Activated CD4-positive, alpha-beta T cell treated with anti-CD3 and anti-CD28 coated beads for 1 hour (primary cell): ENCODE data around the gene FBXO27.
"Not testable (repeated sequence)": the region's sequence is repeated elsewhere in the genome, so short reads cannot be mapped to it uniquely, and the experiment has no call there.

Experiments
- DNase-seq: peaks from one replicate; pipeline ENCODE4 v3.0.0-alpha.2; 2020

Gene FBXO27

GRCh38 chr19:39037194-39037593 is 4.8 kb upstream of the FBXO27 start:
- no peak for DNase-seq

DNA sequence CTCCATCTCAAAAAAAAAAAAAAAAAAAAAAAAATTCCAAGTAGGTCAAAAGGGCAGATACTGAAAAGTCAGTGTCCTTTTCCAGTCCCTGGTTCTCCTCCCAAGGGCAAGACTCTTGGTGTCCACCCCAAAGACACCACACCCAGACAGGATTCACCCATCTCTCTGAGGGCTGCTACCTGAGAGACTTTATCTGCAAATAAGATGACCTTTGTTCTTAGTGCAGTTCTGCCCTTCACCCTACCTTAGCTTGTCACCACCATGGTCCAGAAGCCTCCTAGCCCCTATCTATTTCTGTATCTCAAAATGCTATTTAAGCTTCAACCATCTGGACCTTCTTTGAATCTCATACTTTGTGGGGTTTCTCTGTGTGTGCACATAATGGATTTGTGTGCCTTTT is 4.2 kb upstream of the FBXO27 start:
- no peak for DNase-seq

DNA sequence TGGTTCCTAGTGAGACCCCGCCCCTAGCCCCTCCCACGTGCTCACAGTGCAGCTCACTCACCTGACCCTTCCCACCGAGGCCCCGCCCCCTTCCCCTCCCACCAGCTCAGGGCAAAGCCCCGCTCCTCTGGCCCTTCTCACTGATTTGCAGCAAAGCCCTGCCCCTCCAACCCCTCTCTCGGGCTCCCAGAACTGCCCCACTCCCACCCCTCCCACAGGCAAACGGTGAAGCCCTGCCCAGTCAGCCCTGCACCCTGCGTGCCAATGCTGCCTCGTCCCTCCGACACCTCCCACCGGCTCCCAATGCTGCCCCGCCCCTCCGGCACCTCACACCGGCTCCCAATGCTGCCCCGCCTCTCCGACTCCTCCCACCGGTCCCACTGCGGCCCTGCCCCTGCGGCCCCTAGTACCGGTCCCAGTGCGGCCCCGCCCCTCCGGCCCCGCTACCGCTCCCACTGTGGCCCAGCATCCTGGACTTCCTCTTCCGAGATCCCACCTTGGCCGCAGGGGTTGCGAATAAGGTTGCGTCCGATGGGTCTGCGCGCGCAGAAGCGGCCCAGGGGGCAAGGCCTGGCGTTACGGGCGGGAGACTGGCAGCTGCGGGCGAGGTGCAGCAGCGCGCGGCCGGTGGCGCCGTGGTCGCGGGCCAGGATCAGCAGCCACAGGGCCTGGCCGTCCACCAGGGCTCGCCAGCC is 834 bp downstream of the FBXO27 start:
- DNase-seq: peak; percentile 54

DNA sequence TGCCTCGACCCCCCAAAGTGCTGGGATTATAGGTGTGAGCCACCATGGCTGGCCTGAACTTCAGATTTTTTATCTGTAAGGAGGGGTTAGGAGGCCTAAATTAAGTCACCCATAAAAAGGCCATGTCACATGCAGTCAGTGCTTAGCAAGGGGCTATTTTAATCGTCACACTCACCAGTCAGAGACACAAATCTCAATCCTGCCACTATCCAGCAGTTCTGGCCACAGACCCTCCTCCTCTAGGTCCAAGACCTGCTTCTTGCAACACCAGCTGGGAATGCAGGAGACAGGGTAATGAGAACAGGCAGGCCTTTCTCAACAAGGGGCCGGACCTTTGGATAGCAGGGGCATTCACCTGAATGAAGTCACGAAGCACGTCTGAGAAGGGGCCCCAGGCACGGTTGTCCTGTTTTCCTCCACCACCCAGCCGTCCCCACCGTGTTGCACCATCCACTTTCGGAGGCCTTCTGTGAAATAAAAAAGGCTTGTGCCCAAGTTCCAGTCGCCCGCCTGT is 1.4 kb downstream of the FBXO27 start:
- DNase-seq: no peak

- DNase-seq: no peak
These were observed 7.3 kb downstream of the FBXO27 start for GRCh38 chr19:39024875-39025641.

DNA sequence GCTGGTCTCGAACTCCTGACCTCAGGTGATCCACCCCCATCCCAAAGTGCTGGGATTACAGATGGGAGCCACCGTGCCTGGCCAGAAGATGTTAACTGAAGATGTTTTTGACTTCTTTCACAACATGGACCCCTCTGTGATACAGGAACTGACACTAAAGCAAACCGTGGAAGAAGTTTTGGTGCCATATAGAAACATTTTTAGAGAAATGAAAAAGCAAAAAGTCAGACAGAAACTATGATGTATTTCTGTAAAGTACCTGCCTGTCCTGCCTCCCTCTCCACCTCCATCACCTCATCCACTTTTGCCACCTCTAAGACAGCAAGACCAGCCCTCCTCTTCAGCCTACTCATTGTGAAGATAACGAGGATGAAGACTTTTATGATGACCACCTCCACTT is 11.3 kb downstream of the FBXO27 start:
- DNase-seq: no peak

DNA sequence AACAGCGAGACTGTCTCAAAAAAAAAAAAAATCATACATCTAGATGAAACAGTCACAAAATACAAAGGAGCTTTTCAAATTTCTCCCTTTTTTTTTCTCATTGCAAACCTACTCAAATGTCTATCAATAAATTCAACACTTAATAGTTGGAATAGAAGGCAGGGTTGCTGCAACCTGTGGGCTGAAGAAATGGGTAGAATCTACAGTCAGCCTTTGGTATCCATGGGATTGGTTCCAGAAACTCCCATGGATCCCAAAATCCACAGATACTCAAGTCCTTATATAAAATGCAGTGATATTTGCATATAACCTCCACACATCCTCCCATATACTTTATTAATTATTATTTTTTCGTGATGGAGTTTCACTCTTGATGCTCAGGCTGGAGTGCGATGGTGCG is 14.7 kb downstream of the FBXO27 start:
- DNase-seq: no peak

GRCh38 chr19:39017026-39017425 is 15.3 kb downstream of the FBXO27 start:
- no peak for DNase-seq

GRCh38 chr19:39014037-39014436 is 18.3 kb downstream of the FBXO27 start:
- no peak for DNase-seq

GRCh38 chr19:39009001-39009400 is 23.3 kb downstream of the FBXO27 start:
- DNase-seq: no peak

- DNase-seq: no peak
These were observed 24.2 kb downstream of the FBXO27 start for GRCh38 chr19:39008137-39008536.

DNA sequence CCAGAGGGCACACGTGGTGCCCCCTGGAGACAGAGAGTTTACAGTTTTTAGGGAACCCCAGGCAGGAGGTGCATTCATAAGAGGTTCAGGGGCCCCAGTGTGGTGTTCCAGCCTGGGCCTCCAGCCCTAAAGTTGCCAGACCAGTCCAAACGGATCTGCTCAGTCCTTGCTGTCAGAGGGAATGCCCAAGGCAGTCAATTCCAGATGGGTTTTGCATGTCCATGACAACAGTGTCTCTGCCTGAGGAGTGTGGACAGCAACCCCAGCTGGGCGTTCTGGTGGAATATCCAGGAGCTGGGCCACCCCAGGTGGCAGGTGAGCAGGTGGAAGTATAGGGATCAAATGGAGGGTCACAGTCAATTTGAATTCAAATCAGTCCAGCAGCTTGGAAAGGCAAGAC is 25.3 kb downstream of the FBXO27 start:
- no peak for DNase-seq

GRCh38 chr19:39004403-39004802 is 27.9 kb downstream of the FBXO27 start:
- no peak for DNase-seq

DNA sequence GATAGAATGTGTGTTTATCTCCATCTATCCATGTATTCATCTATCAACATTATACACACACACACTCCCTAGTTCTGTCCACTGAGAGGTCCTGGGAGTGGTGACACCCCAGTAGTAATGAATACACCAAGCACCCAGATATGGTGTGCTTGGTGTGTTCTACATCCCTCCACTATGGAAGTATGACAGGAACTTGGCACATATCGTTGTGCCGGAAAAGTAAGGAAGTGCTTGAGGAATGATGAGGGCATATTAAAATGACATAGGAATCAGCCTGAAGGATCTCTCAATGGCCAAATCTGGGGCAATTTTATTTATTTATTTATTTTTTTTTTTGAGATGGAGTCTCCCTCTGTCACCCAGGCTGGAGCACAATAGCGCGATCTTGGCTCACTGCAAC is 28.6 kb downstream of the FBXO27 start:
- no peak for DNase-seq

DNA sequence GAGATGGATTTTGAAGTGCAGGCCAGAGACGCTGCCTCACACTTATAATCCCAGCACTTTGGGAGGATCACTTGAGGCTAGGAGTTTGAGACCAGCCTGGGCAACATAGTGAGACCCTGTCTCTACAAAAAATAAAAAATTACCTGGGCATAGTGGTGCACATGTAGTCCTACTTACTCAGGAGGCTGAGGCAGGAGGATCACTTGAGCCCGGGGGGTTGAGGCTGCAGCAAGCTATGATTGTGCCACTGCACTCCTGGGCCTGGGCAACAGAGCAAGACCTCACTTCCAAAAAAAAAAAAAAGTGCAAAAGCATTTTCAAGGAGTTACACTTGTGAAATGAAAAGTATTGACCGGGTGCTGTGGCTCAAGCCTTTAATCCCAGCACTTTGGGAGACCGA is 29.2 kb downstream of the FBXO27 start:
- DNase-seq: no peak

GRCh38 chr19:39001041-39001440 is 31.3 kb downstream of the FBXO27 start:
- no peak for DNase-seq

DNA sequence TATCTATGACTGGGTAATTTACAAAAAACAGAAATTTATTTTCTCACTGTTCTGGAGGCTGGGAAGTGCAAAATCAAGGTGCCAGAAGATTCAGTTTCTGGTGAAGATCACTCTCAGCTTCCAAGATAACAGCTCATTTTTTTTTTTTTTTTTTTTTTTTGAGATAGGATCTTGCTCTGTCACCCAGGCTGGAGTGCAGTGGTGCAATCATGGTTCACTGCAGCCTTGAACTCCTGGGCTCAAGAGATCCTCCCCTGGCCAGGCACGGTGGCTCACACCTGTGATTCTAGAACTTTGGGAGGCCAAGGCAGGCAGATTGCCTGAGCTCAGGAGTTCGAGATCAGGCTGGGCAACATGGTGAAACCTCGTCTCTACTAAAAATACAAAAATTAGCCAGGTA is 34.8 kb downstream of the FBXO27 start:
- not testable (repeated sequence) for DNase-seq

DNA sequence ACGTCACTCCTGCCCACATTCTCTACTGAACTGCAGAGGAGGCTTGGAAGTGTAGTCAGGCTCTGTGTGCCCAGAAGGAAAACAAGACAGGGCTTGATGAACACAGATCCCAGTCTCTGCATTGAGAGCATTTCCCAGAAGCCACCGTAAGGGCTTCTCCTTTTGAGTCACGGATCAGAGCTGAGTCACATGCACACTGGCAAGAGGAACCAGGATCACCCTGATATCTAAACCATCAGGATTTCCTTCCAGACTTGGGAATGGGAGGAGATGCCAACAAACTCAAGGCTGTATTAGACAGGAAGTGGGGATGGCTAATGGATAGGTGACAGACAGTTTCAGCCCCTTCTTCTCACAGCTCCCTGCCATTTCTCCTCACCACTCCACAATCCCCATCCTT is 39.1 kb downstream of the FBXO27 start:
- DNase-seq: no peak

DNA sequence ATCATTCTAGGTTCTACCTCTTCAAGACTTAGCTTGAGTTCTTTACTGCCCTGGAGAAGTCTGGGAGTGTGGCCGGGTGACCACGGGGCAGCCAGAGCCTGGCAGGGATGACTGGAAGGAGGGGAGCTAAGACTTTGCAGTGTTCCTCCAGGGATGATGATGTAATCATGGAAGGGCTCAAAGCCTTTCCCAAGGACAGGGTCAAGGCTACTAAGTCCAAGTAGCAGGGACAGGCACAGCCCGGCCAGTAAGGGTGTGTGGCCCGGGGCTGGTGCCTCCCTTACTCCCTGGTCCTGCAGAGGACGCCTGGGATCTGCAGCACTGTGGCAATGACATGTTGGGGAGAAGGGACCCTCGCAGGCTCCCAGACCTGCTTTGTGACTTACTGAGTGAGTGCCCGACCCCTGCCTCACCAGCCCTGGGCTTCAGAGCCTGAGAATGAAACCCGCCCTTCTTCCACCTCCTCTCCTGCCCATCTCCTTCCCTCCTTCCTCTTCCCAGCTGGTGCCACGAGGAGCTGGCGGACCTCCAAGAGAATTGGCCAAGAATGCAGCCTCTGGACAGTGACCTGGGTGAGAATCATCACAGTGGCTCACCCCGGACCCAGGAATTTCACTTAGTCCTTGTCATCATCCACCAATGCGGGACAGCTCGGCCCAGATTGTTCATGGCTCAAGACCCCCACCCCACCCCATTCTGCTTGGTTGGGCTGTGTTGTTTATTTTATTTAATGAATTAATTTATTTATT is 41.2 kb downstream of the FBXO27 start:
- no peak for DNase-seq

GRCh38 chr19:38989614-38990013 is 42.7 kb downstream of the FBXO27 start:
- not testable (repeated sequence) for DNase-seq

DNA sequence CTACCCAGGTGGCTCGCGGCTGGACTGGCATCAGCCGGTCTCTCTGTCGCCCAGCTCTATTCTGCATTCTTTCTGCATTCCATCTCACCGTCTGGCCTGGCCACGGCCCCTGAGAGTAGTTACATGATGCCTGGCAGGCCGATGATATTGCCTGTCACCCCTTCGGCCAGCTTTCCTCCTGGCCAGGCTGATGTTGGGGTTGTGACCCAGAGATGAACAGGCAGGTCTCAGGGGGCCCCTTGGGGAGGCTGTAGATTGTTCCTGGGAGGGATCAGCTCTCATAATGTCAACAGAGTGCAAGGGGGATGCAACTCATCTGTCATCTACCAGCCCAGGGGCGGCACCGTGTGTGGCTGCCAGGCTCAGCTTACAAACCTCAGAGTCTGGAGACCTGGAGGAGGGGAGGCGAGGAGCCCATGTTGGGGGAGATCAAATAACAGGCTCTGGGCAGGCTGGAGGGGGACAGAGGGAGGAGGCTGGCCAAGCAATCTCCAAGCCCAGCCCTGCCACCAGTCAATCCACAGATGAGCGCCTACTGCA is 43.2 kb downstream of the FBXO27 start:
- DNase-seq: no peak

DNA sequence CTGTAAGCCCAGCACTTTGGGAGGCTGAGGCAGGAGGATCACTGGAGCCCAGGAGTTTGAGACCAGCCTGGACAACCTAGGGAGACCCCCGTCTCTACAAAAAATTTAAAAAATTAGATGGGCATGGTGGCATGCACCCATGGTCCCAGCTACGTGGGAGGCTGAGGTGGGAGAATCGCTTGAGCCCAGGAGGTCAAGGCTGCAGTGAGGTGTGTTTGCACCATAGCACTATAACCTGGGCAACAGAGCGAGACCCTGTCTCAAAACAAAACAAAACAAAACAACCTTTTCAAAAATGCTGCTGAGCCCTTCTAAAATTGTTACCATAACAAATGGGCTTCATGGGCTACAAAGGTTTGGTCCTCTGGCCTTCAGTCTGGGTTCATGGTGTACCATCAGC is 43.7 kb downstream of the FBXO27 start:
- DNase-seq: not testable (repeated sequence)

DNA sequence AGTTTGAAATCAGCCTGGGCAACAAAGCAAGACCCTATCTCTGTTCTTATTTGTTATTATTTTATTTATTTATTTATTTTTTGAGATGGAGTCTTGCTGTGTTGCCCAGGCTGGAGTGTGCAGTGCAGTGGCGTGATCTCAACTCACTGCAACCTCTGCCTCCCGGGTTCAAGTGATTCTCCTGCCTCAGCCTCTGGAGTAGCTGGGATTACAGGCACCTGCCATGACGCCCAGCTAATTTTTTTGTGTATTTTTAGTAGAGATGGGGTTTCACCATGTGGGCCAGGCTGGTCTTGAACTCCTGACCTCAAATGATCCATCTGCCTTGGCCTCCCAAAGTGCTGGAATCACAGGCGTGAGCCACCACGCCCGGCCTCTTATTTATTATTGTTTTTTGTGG is 44.6 kb downstream of the FBXO27 start:
- DNase-seq: not testable (repeated sequence)
